UCSD-AML1 (cell line): ENCODE measurements around the gene KRTAP4-1.
"Not testable (repeated sequence)": the region's sequence is repeated elsewhere in the genome, so short reads cannot be mapped to it uniquely, and the experiment has no call there.

Experiments used
- DNase-seq: peaks from one replicate; lab custom pipeline; 2025; ENCODE audit not compliant: unreplicated experiment; lab: John Stamatoyannopoulos, UW

KRTAP4-1 gene

DNA sequence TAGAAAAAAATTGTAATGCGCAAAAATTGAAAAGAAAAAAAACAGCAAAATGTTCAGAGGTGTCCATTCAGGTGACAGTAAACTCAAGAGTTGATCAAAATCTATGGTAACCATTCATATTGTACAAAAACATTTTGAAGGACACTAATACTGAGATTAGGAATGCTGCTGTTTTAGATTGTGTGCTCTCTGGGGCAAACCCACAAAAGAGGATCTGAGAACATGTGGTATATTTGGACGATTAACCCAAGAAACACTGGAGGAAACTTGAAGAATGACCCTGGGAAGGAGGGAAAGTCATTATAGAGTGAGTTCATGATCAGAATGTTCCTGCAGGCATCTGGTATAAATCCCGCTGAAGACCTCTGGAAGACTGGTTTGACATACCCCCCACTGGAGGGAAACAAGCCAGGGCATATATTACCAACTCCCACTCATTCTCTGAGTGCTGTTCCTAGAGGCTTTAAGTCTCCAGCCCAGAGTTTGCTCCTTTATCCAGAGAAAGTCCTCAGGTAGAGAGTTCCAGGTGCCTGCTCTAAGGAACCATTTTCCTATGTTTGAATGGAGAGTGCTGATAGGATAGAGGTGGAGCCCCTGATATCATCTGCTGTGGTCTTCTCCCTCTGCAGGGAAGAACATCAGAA lies 7.8 kb downstream of the KRTAP4-1 start:
- no peak for DNase-seq

DNA sequence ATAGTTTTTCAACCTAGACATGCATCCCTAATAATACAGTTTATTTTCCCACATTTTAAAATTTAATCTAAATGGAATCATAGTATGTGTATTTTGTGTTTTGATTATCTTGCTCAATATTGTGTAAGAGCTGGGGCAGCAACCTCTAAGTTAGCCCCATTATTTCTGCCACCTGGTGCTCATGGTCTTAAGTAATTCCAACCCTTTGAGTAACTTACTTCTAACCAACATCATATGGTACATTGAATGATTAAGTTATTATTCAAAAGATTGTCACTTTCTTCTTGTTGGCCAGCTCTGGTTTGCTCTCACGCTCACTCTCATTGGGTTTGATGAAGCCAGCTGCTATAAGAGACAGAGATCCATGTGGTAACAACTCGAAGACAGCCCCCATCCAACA lies 12.8 kb downstream of the KRTAP4-1 start:
- DNase-seq: no peak

DNA sequence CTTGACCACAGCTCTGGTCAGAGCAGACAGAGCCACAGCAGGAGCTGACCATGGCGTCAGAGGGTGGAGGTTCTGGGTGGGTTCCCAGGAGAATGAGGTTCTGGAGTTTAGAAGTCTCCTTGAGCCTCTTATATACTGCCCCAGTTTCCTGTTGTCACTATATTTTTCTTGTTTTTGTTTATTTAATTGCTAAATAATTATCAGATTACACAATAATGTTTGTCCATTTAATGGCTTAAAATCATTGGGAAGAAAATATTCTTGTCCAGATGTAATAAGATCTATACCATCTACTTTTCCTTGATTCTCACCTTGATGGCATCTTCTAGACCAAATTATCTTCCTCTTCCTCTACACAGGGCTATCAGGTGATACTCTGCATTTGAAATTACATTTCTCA lies 16.6 kb downstream of the KRTAP4-1 start, which contains the start of gene KRTAP4-3:
Gene KRTAP4-3, minus strand, starts transcription at position 101 of the 400 bp plus-strand sequence. Its CDS starts 49 bp downstream, at position 52.
- DNase-seq: no peak

DNA sequence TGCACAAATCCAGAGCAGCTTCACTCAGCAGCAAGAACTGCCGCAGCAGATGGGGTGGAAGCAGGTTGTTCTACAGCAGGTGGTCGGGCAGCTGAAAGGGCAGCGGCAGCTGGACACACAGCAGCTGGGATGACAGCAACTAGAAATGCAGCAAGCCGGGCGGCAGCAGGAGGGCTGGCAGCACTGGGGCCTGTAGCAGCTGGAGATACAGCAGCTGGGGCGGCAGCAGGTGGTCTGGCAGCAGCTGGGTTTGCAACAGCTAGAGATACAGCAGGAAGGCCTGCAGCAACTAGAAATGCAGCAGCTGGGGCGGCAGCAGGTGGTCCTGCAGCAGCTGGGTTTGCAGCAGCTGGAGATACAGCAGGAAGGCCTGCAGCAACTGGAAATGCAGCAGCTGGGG lies 17.1 kb downstream of the KRTAP4-1 start:
- DNase-seq: no peak

DNA sequence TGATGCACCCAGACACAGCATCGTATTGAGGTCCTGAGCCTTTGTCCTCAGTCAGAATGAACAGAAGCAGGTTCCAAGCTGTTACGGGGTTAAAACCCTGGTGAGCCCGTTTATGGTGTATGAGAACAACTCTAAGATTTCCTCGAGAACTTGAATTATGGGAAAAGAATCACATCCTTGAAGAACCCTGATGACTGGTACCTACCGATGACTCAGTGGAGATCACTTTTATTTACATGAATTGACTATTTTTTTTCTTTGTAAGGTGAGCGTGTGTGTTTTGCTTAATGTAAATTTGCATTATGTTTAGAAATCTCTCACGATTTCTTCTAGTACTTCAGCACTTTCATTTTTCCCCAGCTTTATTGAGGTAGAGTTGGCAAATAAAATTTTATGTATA lies 20.9 kb downstream of the KRTAP4-1 start:
- no peak for DNase-seq

DNA sequence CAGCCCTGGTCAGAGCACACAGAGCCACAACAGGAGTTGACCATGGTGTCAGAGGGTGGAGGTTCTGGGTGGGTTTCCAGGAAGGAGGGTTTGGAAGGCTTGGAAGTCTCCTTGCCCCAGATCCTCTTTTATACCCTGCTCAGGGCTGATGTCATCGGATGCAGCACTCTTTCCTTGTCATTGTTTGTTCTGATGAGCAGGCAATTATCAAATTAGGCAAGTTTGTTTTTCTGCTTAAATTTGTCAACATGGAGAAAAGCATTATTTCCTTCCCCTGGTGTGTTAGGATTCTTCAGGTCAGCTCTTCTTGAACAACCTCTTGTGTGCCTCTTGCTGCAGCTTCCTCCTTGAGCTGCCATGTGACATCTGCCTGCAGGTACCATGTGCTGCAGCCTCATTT lies 24.1 kb downstream of the KRTAP4-1 start, which contains the start of gene KRTAP4-4:
Gene KRTAP4-4, minus strand, starts transcription at position 101 of the 400 bp plus-strand sequence. Its CDS starts 57 bp downstream, at position 44.
- DNase-seq: no peak

DNA sequence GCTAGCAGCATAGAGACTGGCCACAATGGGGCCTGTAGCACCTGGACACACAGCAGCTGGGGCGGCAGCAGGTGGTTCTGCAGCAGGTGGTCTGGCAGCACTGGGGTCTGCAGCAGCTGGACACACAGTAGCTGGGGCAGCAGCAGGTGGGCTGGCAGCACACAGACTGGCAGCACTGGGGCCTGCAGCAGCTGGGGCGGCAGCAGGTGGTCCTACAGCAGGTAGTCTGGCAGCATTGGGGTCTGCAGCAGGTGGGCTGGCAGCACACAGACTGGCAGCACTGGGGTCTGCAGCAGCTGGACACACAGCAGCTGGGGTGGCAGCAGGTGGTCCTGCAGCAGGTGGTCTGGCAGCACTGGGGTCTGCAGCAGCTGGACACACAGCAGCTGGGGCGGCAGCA lies 24.5 kb downstream of the KRTAP4-1 start:
- DNase-seq: not testable (repeated sequence)

DNA sequence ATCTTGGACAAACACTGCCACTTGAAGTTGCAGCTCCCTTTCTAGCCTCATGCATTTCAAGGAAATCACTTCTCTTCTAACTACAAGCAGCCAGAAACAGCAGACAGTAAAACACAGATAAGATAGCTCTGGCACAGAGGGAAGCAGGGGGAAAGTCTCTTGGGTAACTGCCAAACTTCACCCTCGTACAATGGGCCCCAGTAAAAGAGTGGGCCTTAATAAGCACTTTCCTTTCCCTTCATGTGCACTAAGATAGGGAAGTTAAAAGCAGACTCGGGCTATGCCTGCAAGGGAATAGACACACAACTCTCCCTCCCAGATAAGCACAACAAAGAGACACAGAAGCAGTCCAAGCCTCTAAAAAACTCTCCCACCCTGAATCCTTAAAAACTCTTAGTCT lies 30.9 kb downstream of the KRTAP4-1 start:
- no peak for DNase-seq

DNA sequence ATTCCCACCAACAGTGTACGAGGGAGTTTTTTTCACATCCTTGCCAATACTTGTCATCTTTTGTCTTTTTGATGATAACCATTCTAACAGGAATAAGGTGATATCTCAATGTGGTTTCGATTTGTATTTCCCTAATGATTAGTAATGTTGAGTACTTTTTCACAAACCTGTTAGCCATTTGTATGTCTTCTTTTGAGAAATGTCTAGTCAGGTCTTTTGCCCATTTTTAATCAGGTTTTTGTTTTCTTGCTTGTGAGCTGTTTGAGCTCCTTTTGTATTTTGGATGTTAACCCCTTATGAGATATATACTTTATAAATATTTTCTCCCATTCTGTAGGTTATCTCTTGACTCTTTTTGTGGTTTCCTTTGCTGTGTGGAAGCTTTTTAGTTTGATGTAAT lies 33.2 kb downstream of the KRTAP4-1 start:
- DNase-seq: no peak

DNA sequence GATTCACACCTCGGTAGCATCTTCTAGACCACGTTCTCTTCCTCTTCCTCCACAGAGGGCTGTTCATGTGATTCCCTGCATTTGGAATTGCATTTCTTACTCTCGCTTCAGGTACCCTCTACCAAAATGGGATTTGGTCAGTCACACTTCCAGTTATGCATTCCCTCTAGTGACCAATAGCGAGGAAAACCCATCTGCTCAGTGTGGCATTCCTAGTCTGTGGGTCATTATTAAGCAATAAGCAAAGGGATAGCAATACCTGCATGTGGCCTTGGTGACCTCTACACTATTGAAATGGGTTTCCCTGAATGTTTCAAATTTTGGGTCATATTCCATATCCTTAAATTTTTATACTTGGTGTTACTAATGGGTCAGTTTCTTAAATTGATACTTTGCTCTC lies 34.7 kb downstream of the KRTAP4-1 start:
- no peak for DNase-seq

DNA sequence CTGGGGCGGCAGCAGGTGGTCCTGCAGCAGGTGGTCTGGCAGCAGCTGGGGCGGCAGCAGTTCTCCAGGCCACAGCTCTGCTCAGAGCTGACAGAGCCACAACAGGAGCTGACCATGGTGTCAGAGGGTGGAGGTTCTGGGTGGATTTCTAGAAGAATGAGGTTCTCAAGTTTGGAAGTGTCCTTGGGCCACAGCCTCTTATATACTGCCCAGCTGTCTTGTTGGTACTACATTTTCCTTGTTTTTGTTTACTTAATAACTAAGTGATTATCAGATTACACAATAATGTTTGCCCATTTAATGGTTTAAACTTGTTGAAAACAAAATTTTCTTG lies 35.1 kb downstream of the KRTAP4-1 start, which contains the start of gene KRTAP4-5:
Gene KRTAP4-5, minus strand, starts transcription at position 174 of the 334 bp plus-strand sequence. Its CDS starts 58 bp downstream, at position 116.
- DNase-seq: no peak

DNA sequence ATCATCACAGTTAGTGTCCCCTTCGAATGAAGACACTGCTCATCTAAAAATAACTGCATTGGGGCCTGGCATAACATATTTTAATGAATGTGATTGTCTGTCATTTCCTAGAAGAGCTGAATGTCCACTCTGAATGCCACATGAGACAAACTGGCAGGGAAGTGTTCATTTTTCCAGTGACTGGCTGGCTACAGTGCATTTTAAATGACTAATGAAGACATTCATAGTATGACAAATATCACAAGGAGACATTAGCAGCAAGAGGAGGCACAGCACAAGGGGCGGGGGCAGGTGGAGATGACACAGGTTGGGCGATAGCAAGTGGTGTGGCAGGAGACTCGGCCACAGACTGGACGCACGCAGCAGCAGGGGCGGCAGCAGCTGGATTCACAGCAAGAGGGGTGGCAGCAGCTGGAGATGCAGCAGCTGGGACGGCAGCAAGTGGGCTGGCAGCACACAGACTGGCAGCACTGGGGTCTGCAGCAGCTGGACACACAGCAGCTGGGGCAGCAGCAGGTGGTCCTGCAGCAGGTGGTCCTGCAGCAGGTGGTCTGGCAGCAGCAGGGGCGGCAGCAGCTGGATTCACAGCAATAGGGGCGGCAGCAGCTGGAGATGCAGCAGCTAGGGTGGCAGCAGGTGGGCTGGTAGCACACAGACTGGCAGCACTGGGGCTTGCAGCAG lies 35.6 kb downstream of the KRTAP4-1 start:
- not testable (repeated sequence) for DNase-seq

DNA sequence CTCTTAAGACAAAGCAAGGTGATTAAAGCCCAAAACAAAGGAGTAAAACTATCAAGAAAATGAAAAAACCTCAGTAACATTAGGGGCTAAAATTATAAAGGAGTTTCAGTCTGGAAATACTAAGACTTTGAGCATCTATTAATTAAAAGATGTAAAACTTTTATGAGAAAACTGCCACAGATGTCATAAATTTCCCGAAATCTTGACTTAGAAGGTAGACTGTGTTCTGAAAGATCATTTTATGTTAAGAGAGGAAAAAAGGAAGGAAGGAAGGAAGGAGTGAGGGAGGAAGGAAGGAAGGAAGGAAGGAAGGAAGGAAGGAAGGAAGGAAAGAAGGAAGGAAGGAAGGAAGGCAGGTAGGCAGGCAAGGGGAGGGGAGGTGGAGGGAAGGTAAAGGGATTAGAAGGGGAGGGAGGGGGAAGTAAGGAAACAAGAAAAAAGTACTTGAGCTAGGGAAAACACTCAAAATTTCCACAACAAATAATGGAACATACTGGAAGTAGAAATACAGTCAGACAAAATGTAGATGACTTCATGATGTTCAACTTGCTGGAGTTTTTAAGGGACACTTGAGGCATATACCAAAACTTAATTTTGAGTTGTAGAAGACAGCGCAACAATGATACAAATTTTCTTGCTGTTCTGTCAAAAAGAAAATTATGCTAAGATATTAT lies 37.0 kb downstream of the KRTAP4-1 start:
- DNase-seq: no peak

DNA sequence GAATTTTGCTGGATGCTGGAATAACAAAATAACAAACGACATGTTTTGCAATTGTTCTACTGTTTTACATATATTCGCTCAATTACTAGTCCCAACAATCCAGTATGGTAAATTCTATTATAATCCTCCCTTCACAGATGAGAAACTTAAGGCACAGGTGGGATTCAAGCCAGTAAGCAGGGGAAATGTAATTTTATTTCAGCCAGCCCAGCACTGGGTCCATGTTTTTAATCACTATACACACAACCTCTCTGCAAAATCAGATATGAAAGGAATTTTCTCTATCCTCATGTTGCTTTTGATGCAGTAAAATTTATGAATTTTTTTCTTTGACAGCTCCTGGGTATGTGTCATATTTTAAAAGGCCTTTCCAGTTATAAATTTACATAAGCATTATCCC lies 39.5 kb downstream of the KRTAP4-1 start:
- no peak for DNase-seq

DNA sequence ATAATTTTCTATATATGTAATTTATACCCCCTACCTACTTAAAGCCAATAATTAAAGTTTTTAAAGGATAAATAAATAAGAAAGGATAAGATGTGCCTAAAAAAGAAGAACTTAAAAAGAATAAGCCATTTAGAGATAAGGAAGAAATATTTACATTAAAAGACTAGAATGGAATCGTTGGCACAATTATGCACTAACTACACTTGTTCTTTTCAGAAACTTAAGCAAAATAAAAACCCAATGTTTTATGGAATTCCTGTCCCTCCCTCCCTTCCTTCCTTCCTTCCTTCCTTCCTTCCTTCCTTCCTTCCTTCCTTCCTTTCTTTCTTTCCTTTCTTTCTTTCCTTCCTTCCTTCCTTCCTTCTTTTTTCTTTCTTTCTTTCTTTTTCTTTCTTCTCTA lies 39.9 kb downstream of the KRTAP4-1 start:
- no peak for DNase-seq

DNA sequence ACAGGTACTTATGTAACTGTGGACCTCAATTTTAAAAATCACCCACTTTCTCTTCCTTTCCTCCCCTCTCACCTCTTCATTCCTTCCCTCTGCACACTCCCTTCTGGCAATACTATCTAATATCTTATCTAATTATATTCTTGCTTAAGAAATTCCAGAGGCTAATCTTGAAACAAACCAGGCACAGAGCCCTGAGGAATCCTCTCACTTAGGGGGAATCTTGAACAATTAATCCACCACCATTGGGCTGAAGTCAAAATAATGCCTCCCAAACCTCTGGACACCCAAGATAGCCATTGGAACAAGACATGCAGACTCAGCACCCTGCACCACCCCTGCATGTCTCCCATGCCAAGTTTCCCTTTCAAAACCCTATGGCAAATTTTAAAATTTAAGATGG lies 43.4 kb downstream of the KRTAP4-1 start:
- no peak for DNase-seq

DNA sequence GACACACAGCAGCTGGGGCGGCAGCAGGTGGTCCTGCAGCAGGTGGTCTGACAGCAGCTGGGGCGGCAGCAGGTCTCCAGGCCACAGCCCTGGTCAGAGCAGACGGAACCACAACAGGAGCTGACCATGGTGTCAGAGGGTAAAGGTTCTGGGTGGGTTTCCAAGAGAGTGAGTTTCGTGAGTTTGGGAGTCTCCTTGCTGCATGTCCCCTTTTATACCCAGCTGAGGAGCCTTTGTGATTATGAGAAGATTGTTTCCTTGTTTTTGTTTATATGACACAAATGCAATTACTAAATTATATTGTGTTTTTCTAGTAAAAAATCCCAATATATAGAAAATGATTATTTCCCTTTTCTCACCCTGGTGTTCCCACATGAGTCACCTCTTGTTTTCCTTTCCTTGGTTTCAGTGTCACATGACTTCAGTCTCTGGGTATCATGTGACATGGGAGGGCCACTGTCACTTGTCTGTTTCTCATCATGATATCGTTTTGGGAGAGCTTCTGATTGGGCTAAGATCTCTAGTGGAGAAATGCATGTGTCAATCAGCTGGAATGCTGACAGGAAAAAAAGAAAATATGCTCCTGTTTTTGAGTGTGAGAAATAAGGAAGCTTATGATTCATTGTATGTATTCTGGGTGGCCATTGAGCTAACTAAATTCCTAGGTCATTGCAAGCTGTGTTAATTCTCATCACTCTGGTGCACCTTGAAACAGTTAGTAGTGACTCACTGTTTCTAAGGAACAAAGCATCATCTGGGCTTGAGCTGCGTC lies 44.2 kb downstream of the KRTAP4-1 start, which contains the start of gene KRTAP4-6:
Gene KRTAP4-6, minus strand, starts transcription at position 185 of the 772 bp plus-strand sequence. Its CDS starts 57 bp downstream, at position 128.
- no peak for DNase-seq

DNA sequence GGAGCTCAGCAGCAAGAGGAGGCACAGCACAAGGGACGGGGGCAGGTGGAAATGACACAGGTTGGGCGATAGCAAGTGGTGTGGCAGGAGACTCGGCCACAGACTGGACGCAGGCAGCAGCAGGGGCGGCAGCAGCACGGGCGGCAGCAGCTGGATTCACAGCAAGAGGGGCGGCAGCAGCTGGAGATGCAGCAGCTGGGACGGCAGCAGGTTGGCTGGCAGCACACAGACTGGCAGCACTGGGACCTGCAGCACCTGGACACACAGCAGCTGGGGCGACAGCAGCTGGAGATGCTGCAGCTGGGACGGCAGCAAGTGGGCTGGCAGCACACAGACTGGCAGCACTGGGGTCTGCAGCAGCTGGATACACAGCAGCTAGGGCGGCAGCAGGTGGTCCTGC lies 44.8 kb downstream of the KRTAP4-1 start:
- DNase-seq: not testable (repeated sequence)
